NCI-H1417 (cell line): ENCODE data around the gene ASMTL.
"Not testable (repeated sequence)": the region's sequence is repeated elsewhere in the genome, so short reads cannot be mapped to it uniquely, and the experiment has no call there.

Source experiments
- DNase-seq, 3 experiments: peaks; one replicate each; lab custom pipeline; 2025; lab: John Stamatoyannopoulos, UW

The ASMTL gene

GRCh38 chrX:1388651-1389050 lies 64.1 kb downstream of the ASMTL start:
- no peak for DNase-seq

- no peak for DNase-seq
These were observed 65.5 kb downstream of the ASMTL start for GRCh38 chrX:1387141-1387776.

- no peak for DNase-seq
These were observed 66.2 kb downstream of the ASMTL start for GRCh38 chrX:1386338-1387127.

GRCh38 chrX:1385253-1386223 lies 67.2 kb downstream of the ASMTL start:
- DNase-seq = no peak

GRCh38 chrX:1384658-1385252 lies 68.0 kb downstream of the ASMTL start:
- DNase-seq = no peak

GRCh38 chrX:1380672-1381233 lies 72.0 kb downstream of the ASMTL start:
- no peak for DNase-seq

- DNase-seq = no peak
These were observed 74.4 kb downstream of the ASMTL start for GRCh38 chrX:1378306-1378759.

GRCh38 chrX:1368385-1368698 lies 84.4 kb downstream of the ASMTL start:
- DNase-seq = no peak

- not testable (repeated sequence) for DNase-seq
These were observed 86.3 kb downstream of the ASMTL start for GRCh38 chrX:1366363-1366762.

- DNase-seq = no peak
These were observed 90.8 kb downstream of the ASMTL start for GRCh38 chrX:1361910-1362309.

- no peak for DNase-seq
These were observed 91.4 kb downstream of the ASMTL start for GRCh38 chrX:1361275-1361674.

- DNase-seq = no peak
These were observed 92.5 kb downstream of the ASMTL start for GRCh38 chrX:1360171-1360570.

GRCh38 chrX:1359477-1359873 lies 93.2 kb downstream of the ASMTL start:
- no peak for DNase-seq

GRCh38 chrX:1358793-1359476 lies 93.8 kb downstream of the ASMTL start:
- DNase-seq = no peak

- no peak for DNase-seq
These were observed 94.7 kb downstream of the ASMTL start for GRCh38 chrX:1357993-1358392.

GRCh38 chrX:1355131-1356046 lies 97.3 kb downstream of the ASMTL start:
- no peak for DNase-seq

- DNase-seq = no peak
These were observed 98.4 kb downstream of the ASMTL start for GRCh38 chrX:1354036-1355019.
